ENCODE measurements around the gene RGS17.

GRCh38 chr6:153104220-153104619, 26.9 kb downstream of the RGS17 start:
- TF ChIP-seq POLR2A (IDR thresholded peaks at IDR 0.05) (no peak), CTCF (IDR thresholded peaks at IDR 0.05) (no peak)
